Superior temporal gyrus (tissue), 1 donor: ENCODE results near the gene KCTD10.
"Not testable (repeated sequence)": the region's sequence is repeated elsewhere in the genome, so short reads cannot be mapped to it uniquely, and the experiment has no call there.

Experiments used
- DNase-seq: peaks from one replicate; pipeline ENCODE4 v3.0.0-alpha.2; 2016; ENCODE audit errors: extremely low spot score

Gene KCTD10

DNA sequence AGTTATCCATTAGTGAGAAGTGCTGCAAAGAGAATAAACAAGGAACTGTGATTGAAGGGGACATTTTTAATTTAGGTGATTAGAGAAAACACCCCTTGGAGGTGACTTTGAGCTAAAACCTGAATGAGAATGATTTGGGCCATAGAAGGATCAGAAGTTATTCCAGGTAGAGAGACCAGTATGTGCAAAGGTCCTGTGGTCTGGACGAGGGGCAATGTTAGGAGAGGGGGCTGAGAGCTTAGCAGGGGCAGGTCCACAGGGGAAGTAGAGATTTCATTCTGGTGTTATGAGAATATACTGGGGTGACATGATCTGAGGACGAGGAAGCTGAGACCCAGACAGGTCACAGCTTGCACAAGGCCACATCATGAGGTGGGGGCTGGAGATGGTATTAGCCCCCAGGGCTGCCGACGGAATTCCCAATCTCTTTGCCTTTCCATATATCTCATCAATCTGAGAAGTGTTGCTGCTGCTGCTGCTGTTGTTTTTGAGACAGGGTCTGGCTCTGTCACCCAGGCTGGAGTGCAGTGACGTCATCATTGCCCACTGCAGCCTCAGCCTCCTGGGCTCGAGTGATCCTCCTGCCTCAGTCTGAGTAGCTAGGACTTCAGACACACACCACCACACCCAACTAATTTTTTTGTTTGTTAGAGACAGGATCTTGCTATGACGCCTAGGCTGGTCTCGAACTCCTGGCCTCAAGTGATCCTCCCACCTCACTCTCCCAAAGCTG, 55.6 kb downstream of the KCTD10 start:
- DNase-seq, result no peak

DNA sequence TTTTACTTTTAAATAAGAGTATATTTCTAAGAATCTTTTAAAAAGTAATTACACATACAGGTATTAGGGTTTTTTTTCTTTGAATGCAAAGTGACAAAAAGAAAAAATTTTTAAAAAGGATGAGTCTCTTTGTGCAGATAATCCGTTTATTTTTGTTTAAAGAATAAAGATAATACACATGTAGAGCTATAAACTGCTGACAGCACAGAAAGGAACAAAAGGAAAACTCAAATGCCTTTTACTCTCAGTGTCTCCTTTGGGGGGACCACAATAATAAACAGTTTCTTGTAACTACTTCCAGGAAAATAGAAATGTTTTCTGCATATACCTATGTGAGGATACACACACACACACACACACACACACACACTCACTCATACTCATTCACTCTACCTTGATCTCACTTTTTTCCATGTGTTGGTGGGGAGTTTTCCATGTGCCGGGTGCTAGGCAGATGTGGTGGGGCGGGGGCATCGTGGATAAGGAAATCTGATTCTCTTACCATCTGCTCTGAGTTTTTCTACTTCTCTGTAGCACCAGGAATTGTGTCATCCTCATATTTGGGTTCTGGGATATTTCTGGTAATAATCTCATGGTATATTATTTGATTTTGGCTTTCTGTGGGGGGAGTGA, 58.1 kb downstream of the KCTD10 start:
- no peak for DNase-seq

- DNase-seq, result not testable (repeated sequence)
Observed at GRCh38 chr12:109406147-109406546, 71.0 kb downstream of the KCTD10 start.

- not testable (repeated sequence) for DNase-seq
Observed at GRCh38 chr12:109404841-109405240, 72.3 kb downstream of the KCTD10 start.
